GM12892 (cell line): ENCODE data around the gene KCNJ12.
"Not testable (repeated sequence)": the region's sequence is repeated elsewhere in the genome, so short reads cannot be mapped to it uniquely, and the experiment has no call there.

Experiments
- POLR2A ChIP-seq: IDR thresholded peaks from 2 replicates; pipeline ENCODE4 v1.6.1; 2011; ENCODE audit warnings: low read depth, low read length, control low read depth
- POLR2AphosphoS5 ChIP-seq: IDR thresholded peaks from 2 replicates; pipeline ENCODE4 v1.6.1; 2011; ENCODE audit warnings: low read depth, low read length, control low read depth

GRCh38 chr17:21406616-21407404 lies 30.7 kb downstream of the KCNJ12 start:
- not testable (repeated sequence) for TF ChIP-seq POLR2A, POLR2AphosphoS5
